ENCODE results near the gene AMPD3. TPM values are rescaled to one million over a fixed set of nuclear protein-coding genes. Genes with fewer than 3 reads are reported as not detected.

AMPD3 gene
- total RNA-seq, 1 donor from 2014 or later, result 2.2 TPM

- peaks cover 3% of the 10 kb centered on the region for H3K27me3 Mint-ChIP-seq (ENCODE audit: low read depth)
- no peak for DNase-seq (ENCODE audit: low spot score)
- TF ChIP-seq CTCF (IDR thresholded peaks at IDR 0.05), result no peak
- no peak overlapping the region for H3K4me3 Mint-ChIP-seq (ENCODE audit: unreplicated experiment)
- peaks cover 22% of the 10 kb centered on the region for H3K4me1 Mint-ChIP-seq (ENCODE audit: low read depth)
- H3K27ac Mint-ChIP-seq (ENCODE audit: unreplicated experiment), result no peak overlapping the region
- no peaks in the 10 kb centered on the region for H3K9me3 Mint-ChIP-seq (ENCODE audit: low read depth)
- no peaks in the 10 kb centered on the region for H3K36me3 Mint-ChIP-seq (ENCODE audit: low read depth)
Observed at GRCh38 chr11:10444725-10445315, 10.2 kb upstream of the AMPD3 start.

DNA sequence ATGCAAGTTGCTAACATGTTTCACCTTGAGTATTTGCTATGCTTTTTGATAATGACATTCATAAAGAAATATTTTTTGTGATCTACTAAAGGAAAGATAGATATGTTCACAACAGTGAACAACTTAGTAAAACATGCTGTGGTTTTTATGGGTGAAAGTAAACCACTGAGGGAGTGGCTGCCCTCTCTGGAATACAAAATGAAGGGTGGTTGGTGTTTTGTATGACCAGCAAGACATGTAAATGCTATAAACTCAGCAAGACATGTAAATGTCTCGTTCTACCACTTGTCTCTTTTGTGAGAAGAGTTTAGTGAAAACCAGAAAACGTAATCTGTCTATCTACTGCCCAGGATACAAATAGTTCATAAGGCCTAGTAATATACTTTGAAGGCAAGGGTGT, 7.6 kb upstream of the AMPD3 start:
- Mint-ChIP-seq H3K27ac (ENCODE audit: unreplicated experiment) (no peak overlapping the region), H3K4me1 (ENCODE audit: low read depth) (peaks cover 12% of the 10 kb centered on the region), H3K9me3 (ENCODE audit: low read depth) (no peaks in the 10 kb centered on the region), H3K27me3 (ENCODE audit: low read depth) (peaks cover 7% of the 10 kb centered on the region), H3K36me3 (ENCODE audit: low read depth) (no peaks in the 10 kb centered on the region), H3K4me3 (ENCODE audit: unreplicated experiment) (no peak overlapping the region)
- TF ChIP-seq CTCF (IDR thresholded peaks at IDR 0.05), result no peak
- no peak for DNase-seq (ENCODE audit: low spot score)

DNA sequence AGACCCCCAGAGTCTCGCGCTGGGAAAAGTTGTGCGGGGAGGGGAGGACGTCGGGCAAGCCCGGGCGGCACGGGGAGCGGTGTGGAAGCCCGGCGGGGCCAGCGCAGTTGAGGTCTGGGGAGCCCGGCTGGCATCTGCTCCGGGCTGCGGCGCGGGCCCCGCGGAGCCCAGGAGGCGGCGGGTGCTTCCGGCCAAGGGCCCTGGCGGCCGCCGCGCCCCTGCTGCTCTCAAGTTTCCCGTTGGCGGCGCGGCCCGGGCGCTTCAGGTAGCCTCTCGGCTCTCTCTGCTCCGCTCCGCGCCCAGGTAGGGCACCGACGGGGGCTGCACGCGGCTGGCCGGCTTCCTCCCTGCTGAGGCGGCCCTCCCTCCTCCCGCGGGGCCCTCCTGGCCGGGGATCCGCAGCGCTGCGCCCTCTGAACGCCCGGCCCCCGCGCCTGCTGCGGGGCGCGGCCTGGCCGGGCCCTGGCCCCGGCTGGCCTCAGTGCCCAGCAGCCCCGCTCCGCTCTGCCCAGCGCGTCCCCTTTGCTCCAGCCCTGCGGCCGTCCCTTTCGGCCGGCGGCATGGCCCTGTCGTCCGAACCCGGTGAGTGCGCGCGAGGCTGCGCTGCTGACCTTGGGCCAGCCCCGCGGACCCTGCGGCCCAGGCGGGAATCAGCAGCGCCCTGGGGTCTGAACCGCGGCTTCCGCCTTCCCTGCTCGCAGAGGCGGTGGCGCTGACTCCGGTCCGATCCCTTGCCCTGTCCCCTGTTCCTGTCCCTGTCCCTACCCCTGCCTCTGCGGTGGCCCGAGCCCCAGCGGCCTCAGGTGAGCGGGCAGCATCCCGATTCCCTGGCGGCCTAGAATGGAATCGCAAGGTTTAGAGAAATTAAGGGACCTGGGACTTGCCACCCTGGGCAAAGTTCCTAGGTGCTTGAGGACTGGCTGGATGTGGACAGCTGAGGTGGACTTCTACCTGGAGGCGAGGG, 4.3 kb upstream of the AMPD3 start:
- H3K27me3 Mint-ChIP-seq (ENCODE audit: low read depth), result peaks cover 7% of the 10 kb centered on the region
- TF ChIP-seq CTCF (IDR thresholded peaks at IDR 0.05), result peak; percentile 74
- no peaks in the 10 kb centered on the region for H3K36me3 Mint-ChIP-seq (ENCODE audit: low read depth)
- peak overlapping the region; percentile 66 for H3K4me3 Mint-ChIP-seq (ENCODE audit: unreplicated experiment)
- peaks cover 23% of the 10 kb centered on the region for H3K4me1 Mint-ChIP-seq (ENCODE audit: low read depth)
- no peak overlapping the region for H3K27ac Mint-ChIP-seq (ENCODE audit: unreplicated experiment)
- no peaks in the 10 kb centered on the region for H3K9me3 Mint-ChIP-seq (ENCODE audit: low read depth)
- no peak for DNase-seq (ENCODE audit: low spot score)

GRCh38 chr11:10451426-10452116, 3.5 kb upstream of the AMPD3 start:
- no peaks in the 10 kb centered on the region for H3K36me3 Mint-ChIP-seq (ENCODE audit: low read depth)
- peak; percentile 35 for TF ChIP-seq CTCF (IDR thresholded peaks at IDR 0.05)
- DNase-seq (ENCODE audit: low spot score), result no peak
- H3K4me1 Mint-ChIP-seq (ENCODE audit: low read depth), result peaks cover 31% of the 10 kb centered on the region
- H3K9me3 Mint-ChIP-seq (ENCODE audit: low read depth), result no peaks in the 10 kb centered on the region
- peak overlapping the region; percentile 65 for H3K4me3 Mint-ChIP-seq (ENCODE audit: unreplicated experiment)
- peaks cover 7% of the 10 kb centered on the region for H3K27me3 Mint-ChIP-seq (ENCODE audit: low read depth)
- H3K27ac Mint-ChIP-seq (ENCODE audit: unreplicated experiment), result no peak overlapping the region

GRCh38 chr11:10452211-10452767, 2.8 kb upstream of the AMPD3 start:
- no peak for DNase-seq (ENCODE audit: low spot score)
- no peak for TF ChIP-seq CTCF (IDR thresholded peaks at IDR 0.05)
- Mint-ChIP-seq H3K9me3 (ENCODE audit: low read depth) (no peaks in the 10 kb centered on the region), H3K27me3 (ENCODE audit: low read depth) (peaks cover 7% of the 10 kb centered on the region), H3K4me1 (ENCODE audit: low read depth) (peaks cover 31% of the 10 kb centered on the region), H3K4me3 (ENCODE audit: unreplicated experiment) (no peak overlapping the region), H3K36me3 (ENCODE audit: low read depth) (no peaks in the 10 kb centered on the region), H3K27ac (ENCODE audit: unreplicated experiment) (no peak overlapping the region)

Measured in chondrocyte (in vitro differentiated cells).